GM19035 (cell line): ENCODE data around the gene FMN2.
"Not testable (repeated sequence)": the region's sequence is repeated elsewhere in the genome, so short reads cannot be mapped to it uniquely, and the experiment has no call there.

Experiments
- ATAC-seq: cut with Tn5 transposase; IDR thresholded peaks from one replicate; pipeline ENCODE4 v1.9.1; 2021; ENCODE audit not compliant: unreplicated experiment

The FMN2 gene

GRCh38 chr1:240304466-240304865, 212.8 kb downstream of the FMN2 start:
- ATAC-seq = no peak

GRCh38 chr1:240306673-240307072, 215.0 kb downstream of the FMN2 start:
- no peak for ATAC-seq

- no peak for ATAC-seq
Measured at GRCh38 chr1:240308096-240308495, 216.4 kb downstream of the FMN2 start.

GRCh38 chr1:240309769-240310168, 218.1 kb downstream of the FMN2 start:
- no peak for ATAC-seq

GRCh38 chr1:240310226-240310925, 218.7 kb downstream of the FMN2 start:
- ATAC-seq = no peak

- no peak for ATAC-seq
Measured at GRCh38 chr1:240312872-240313271, 221.2 kb downstream of the FMN2 start.

- no peak for ATAC-seq
Measured at GRCh38 chr1:240314845-240315801, 223.4 kb downstream of the FMN2 start.

- ATAC-seq = no peak
Measured at GRCh38 chr1:240319998-240320397, 228.3 kb downstream of the FMN2 start.

GRCh38 chr1:240320659-240321058, 229.0 kb downstream of the FMN2 start:
- ATAC-seq = no peak

- no peak for ATAC-seq
Measured at GRCh38 chr1:240322943-240323342, 231.3 kb downstream of the FMN2 start.

- not testable (repeated sequence) for ATAC-seq
Measured at GRCh38 chr1:240328382-240328781, 236.7 kb downstream of the FMN2 start.

GRCh38 chr1:240329443-240329842, 237.8 kb downstream of the FMN2 start:
- no peak for ATAC-seq

- no peak for ATAC-seq
Measured at GRCh38 chr1:240332672-240333071, 241.0 kb downstream of the FMN2 start.

GRCh38 chr1:240337781-240338180, 246.1 kb downstream of the FMN2 start:
- no peak for ATAC-seq

GRCh38 chr1:240338837-240339236, 247.2 kb downstream of the FMN2 start:
- no peak for ATAC-seq

GRCh38 chr1:240341365-240342250, 249.9 kb downstream of the FMN2 start:
- no peak for ATAC-seq

- no peak for ATAC-seq
Measured at GRCh38 chr1:240342251-240342625, 250.6 kb downstream of the FMN2 start.

- no peak for ATAC-seq
Measured at GRCh38 chr1:240343045-240343444, 251.4 kb downstream of the FMN2 start.

GRCh38 chr1:240343966-240344365, 252.3 kb downstream of the FMN2 start:
- no peak for ATAC-seq

- ATAC-seq = no peak
Measured at GRCh38 chr1:240344918-240345317, 253.2 kb downstream of the FMN2 start.

- ATAC-seq = no peak
Measured at GRCh38 chr1:240349695-240350094, 258.0 kb downstream of the FMN2 start.
